ENCODE results near the gene HOXA6. TPM values are rescaled to one million over a fixed set of nuclear protein-coding genes. Genes with fewer than 3 reads are reported as not detected.
A peak's percentile ranks its signal among the peaks of the same experiment; 100 is the strongest.

Gene HOXA6
- total RNA-seq, 1 donor from 2014 or later: not detected

DNA sequence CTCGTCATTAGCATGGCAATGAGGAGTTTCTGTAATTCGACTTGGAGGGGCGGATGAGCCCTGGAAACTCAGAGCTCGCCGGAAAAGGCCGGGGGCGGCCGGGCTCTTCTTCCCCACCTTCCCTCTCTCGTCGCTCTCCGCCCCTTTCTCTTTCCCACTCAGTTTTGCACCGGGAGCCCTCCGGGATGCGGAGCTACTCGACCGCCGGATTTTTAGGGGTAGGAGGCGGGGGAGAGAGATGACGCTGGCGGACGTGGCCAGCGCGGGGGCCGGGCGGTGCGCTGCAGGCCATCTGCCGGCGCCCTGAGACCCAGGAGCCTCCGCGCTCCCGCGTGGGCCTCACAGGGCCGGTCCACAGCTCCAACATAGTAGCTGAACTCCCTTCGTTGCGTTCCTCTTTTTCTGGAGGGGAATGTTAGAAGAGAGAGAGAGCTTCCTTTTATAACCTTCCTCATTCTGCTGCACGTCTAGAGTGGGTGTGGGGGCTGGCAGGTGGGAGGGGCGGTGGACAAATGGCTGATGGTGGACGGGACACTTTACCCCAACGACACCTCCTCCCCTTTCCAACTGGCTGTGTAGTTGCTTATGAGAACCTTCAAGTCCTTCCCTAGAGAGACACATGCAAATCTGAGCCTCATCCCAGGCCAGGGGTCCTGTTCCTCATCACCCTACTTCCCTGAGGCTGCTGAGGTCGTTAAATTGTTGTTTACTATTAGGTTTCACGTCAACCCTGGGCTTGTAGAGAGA, 50.6 kb downstream of the HOXA6 start:
- ATAC-seq (peak; percentile 29), DNase-seq (ENCODE audit: missing footprints) (peak; percentile 80)
- intact Hi-C loops (cut with DNase I): no loop called here

DNA sequence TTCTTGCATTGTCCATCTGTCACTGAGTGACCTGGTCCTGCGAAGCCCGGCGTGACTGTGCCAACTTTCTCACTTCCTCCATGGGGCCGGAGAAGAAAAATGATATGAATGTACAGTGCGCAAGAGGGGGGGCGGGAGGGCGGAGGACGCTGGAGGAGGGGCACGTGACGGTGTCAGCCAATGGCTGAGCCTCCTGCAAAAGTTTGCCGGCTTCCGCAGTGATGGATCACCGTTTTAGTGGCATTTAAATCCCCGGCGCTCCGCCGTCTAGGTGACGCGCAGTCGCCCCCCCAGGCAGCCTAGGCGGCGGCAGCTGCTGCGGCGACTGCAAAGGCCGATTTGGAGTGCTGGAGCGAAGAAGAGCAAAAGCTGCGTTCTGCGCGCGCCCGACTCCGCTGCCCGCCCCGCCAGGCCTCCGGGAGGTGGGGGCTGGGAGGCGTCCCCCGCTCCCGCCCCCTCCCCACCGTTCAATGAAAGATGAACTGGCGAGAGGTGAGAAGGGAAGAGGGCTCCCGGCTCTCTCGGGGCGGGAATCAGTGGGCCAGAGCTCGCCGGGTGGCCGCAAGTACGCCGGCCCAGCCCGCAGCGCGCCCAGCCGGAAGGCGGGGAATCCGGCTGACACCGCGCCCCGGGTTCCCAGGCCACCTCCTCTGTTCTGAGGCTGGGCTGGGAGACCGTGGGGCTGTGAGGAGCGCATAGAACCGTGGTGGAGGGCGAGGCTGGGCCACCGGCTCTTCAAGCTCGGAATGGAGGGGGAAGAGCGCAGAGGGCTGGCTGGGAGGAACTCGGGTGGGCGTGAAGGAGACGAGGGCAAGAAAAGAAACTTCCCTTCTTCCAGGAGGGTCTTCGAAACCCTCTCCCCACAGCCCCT, 51.4 kb downstream of the HOXA6 start, which contains the start of gene HOXA1:
HOXA1 (minus strand) TSS at position 104 of the 871 bp plus-strand sequence; CDS start at position 16, 88 bp downstream.
- intact Hi-C loops (cut with DNase I): no loop called here
- peak; percentile 62 for ATAC-seq
- DNase-seq (ENCODE audit: missing footprints): peak; percentile 82

Small RNAs within 50 kb of the gene (microRNA-seq; reads per million reads assigned to microRNA genes)
- gene MIR196B: 5.4 reads per million, percentile 14 among the genes with 10 or more reads in this experiment

Other genes with a start within 250 kb of the HOXA6 start
- gene HOXA1, start 51.8 kb downstream of the HOXA6 start, total RNA-seq: not detected
- gene HOXA2, start 45.1 kb downstream of the HOXA6 start, total RNA-seq: 0.14 TPM
- 0.14 TPM for gene HOXA4, start 17.0 kb downstream of the HOXA6 start, total RNA-seq
- not detected for gene HOXA5, start 4.1 kb downstream of the HOXA6 start, total RNA-seq
- gene HOXA3, start 4.8 kb upstream of the HOXA6 start, total RNA-seq: not detected
- not detected for gene HOXA7, start 8.9 kb upstream of the HOXA6 start, total RNA-seq
- not detected for gene HOXA9, start 17.8 kb upstream of the HOXA6 start, total RNA-seq
- not detected for gene HOXA10, start 26.5 kb upstream of the HOXA6 start, total RNA-seq
- gene HOXA11, start 37.5 kb upstream of the HOXA6 start, total RNA-seq: not detected
- not detected for gene HOXA13, start 52.3 kb upstream of the HOXA6 start, total RNA-seq
- not detected for gene EVX1, start 95.0 kb upstream of the HOXA6 start, total RNA-seq